Suprapubic skin (tissue), 4 donors: ENCODE data around the gene NSFL1C. TPM values are rescaled to one million over a fixed set of nuclear protein-coding genes. Genes with fewer than 3 reads are reported as not detected.

Experiments used
- DNase-seq, 2 donors: peaks; one replicate each; pipeline ENCODE4 v3.0.0-alpha.2; 2019; ENCODE audit warnings: low spot score in 2 of 2
- H3K27ac ChIP-seq: fragments of 200-600 bp; sonication (generic); one replicate; pipeline ENCODE4 v1.5.1; 2019
- H3K27me3 ChIP-seq: fragments of 200-600 bp; sonication (generic); one replicate; pipeline ENCODE4 v1.5.1; 2019
- H3K36me3 ChIP-seq: fragments of 200-600 bp; sonication (generic); one replicate; pipeline ENCODE4 v1.5.1; 2019
- H3K4me1 ChIP-seq: fragments of 200-600 bp; sonication (generic); one replicate; pipeline ENCODE4 v1.5.1; 2019
- H3K4me3 ChIP-seq: fragments of 200-600 bp; sonication (generic); one replicate; pipeline ENCODE4 v1.5.1; 2019; ENCODE audit warnings: mild to moderate bottlenecking
- H3K9me3 ChIP-seq: fragments of 200-600 bp; sonication (generic); one replicate; pipeline ENCODE4 v1.5.1; 2019
- CTCF ChIP-seq, 2 donors: fragments of 200-600 bp in 1 of 2; fragments of 450-650 bp in 1 of 2; sonication (generic) in 1 of 2; IDR thresholded peaks; one replicate each; pipeline ENCODE4 v1.5.1; 2016 to 2019; ENCODE audit warnings: antibody characterized with exemption in 2 of 2, mild to moderate bottlenecking in 1 of 2, moderate library complexity in 1 of 2
- EP300 ChIP-seq: sonication (generic); formaldehyde crosslinking; IDR thresholded peaks from one replicate; pipeline ENCODE4 v1.6.1; 2017; ENCODE audit warnings: antibody characterized with exemption
- POLR2A ChIP-seq, 2 donors: fragments of 450-650 bp; IDR thresholded peaks; one replicate each; pipeline ENCODE4 v1.6.1; 2017; ENCODE audit warnings: antibody characterized with exemption in 2 of 2, mild to moderate bottlenecking in 2 of 2, moderate library complexity in 2 of 2
- POLR2AphosphoS5 ChIP-seq, 3 donors: sonication (generic); formaldehyde crosslinking; IDR thresholded peaks; one replicate each; pipeline ENCODE4 v1.6.1; 2017; ENCODE audit warnings: antibody characterized with exemption in 3 of 3
- WGBS: methylation state at CpG from one replicate; pipeline ENCODE4 v1.1.5; 2018; 5-methylcytosine and 5-hydroxymethylcytosine counted together
- total RNA-seq, 4 donors: library from RNA; depleted of rRNA; stranded (reverse); fragments of >200 nt; gene quantifications; one replicate each; pipeline ENCODE4 v1.1.0, GENCODE V29; 2016

NSFL1C gene
- total RNA-seq, 4 donors from 2014 or later: 55.0 to 75.3 (median 64.3) TPM

GRCh38 chr20:1450926-1451491, 15.6 kb downstream of the NSFL1C start:
- H3K27me3 ChIP-seq: no peaks in the 10 kb centered on the region
- no peak overlapping the region for H3K27ac ChIP-seq
- H3K4me3 ChIP-seq: no peak overlapping the region
- H3K9me3 ChIP-seq: no peaks in the 10 kb centered on the region
- DNase-seq: no peak
- no peaks in the 10 kb centered on the region for H3K4me1 ChIP-seq
- peaks cover 100% of the 10 kb centered on the region for H3K36me3 ChIP-seq
- TF ChIP-seq POLR2AphosphoS5 (IDR thresholded peaks at IDR 0.05): no peak
- no peak for TF ChIP-seq CTCF (IDR thresholded peaks at IDR 0.05)
- no peak for TF ChIP-seq EP300
- TF ChIP-seq POLR2A (IDR thresholded peaks at IDR 0.05): no peak

- WGBS: 88% methylated on average over 4 of the region's 6 CpGs
- H3K9me3 ChIP-seq: no peaks in the 10 kb centered on the region
- peaks cover 100% of the 10 kb centered on the region for H3K36me3 ChIP-seq
- no peak for DNase-seq
- no peaks in the 10 kb centered on the region for H3K4me1 ChIP-seq
- H3K4me3 ChIP-seq: no peak overlapping the region
- no peak overlapping the region for H3K27ac ChIP-seq
- no peak for TF ChIP-seq CTCF (IDR thresholded peaks at IDR 0.05)
- TF ChIP-seq POLR2AphosphoS5 (IDR thresholded peaks at IDR 0.05): no peak
- TF ChIP-seq POLR2A (IDR thresholded peaks at IDR 0.05): no peak
- no peak for TF ChIP-seq EP300
- H3K27me3 ChIP-seq: no peaks in the 10 kb centered on the region
These were observed 17.3 kb downstream of the NSFL1C start for GRCh38 chr20:1449370-1449769.

- WGBS: 98% methylated on average over 4 of the region's 4 CpGs
These were observed 18.5 kb downstream of the NSFL1C start for GRCh38 chr20:1448081-1448620.

GRCh38 chr20:1446536-1446935, 20.1 kb downstream of the NSFL1C start:
- no peak overlapping the region for H3K27ac ChIP-seq
- no peak for DNase-seq
- H3K27me3 ChIP-seq: no peaks in the 10 kb centered on the region
- TF ChIP-seq POLR2AphosphoS5 (IDR thresholded peaks at IDR 0.05) (no peak), EP300 (no peak)
- 100% methylated on average over 1 of the region's 1 CpG for WGBS
- peaks cover 100% of the 10 kb centered on the region for H3K36me3 ChIP-seq
- H3K9me3 ChIP-seq: no peaks in the 10 kb centered on the region
- no peaks in the 10 kb centered on the region for H3K4me1 ChIP-seq
- H3K4me3 ChIP-seq: no peak overlapping the region

More at GRCh38 chr20:1448081-1448620, 18.5 kb downstream of the NSFL1C start:
- Histone ChIP-seq H3K4me1 (no peaks in the 10 kb centered on the region), H3K27me3 (no peaks in the 10 kb centered on the region), H3K4me3 (no peak overlapping the region), H3K9me3 (no peaks in the 10 kb centered on the region), H3K27ac (no peak overlapping the region), H3K36me3 (peaks cover 100% of the 10 kb centered on the region)
- TF ChIP-seq POLR2AphosphoS5 (IDR thresholded peaks at IDR 0.05): no peak
- no peak for TF ChIP-seq EP300
- no peak for DNase-seq

- H3K9me3 ChIP-seq: no peaks in the 10 kb centered on the region
- peaks cover 85% of the 10 kb centered on the region for H3K36me3 ChIP-seq
- DNase-seq: no peak
- TF ChIP-seq EP300: no peak
- TF ChIP-seq POLR2AphosphoS5 (IDR thresholded peaks at IDR 0.05): no peak
- no peak for TF ChIP-seq CTCF (IDR thresholded peaks at IDR 0.05)
- no peak for TF ChIP-seq POLR2A (IDR thresholded peaks at IDR 0.05)
- WGBS: 62% methylated on average over 5 of the region's 5 CpGs
- no peaks in the 10 kb centered on the region for H3K27me3 ChIP-seq
- no peaks in the 10 kb centered on the region for H3K4me1 ChIP-seq
- no peak overlapping the region for H3K4me3 ChIP-seq
- H3K27ac ChIP-seq: no peak overlapping the region
These were observed 23.6 kb downstream of the NSFL1C start for GRCh38 chr20:1443085-1443484.

- no peak for TF ChIP-seq CTCF (IDR thresholded peaks at IDR 0.05)
- TF ChIP-seq POLR2A (IDR thresholded peaks at IDR 0.05): no peak
- no peak for TF ChIP-seq POLR2AphosphoS5 (IDR thresholded peaks at IDR 0.05)
- TF ChIP-seq EP300: no peak
- Histone ChIP-seq H3K27me3 (no peaks in the 10 kb centered on the region), H3K27ac (no peak overlapping the region), H3K4me1 (no peaks in the 10 kb centered on the region), H3K9me3 (no peaks in the 10 kb centered on the region), H3K36me3 (peaks cover 77% of the 10 kb centered on the region), H3K4me3 (no peak overlapping the region)
- no peak for DNase-seq
- 78% methylated on average over 2 of the region's 2 CpGs for WGBS
These were observed 24.3 kb downstream of the NSFL1C start for GRCh38 chr20:1442304-1442703.
